ENCODE data around the gene AKAP17A.

GRCh38 chrX:1595711-1596060, 4.3 kb downstream of the AKAP17A start:
- TF ChIP-seq TAF1 (IDR thresholded peaks at IDR 0.05; ENCODE audit: low read depth, low read length), result no peak
- TF ChIP-seq POLR2A (IDR thresholded peaks at IDR 0.05; ENCODE audit: low read depth, low read length), result no peak
- TF ChIP-seq POLR2AphosphoS5 (IDR thresholded peaks at IDR 0.05; ENCODE audit: low read depth, low read length), result 0 out of 2 replicates have a peak, but pooled peaks have one; percentile 19
- TF ChIP-seq PAX5 (IDR thresholded peaks at IDR 0.05; ENCODE audit: insufficient read depth, low read length, severe bottlenecking), result no peak
- no peak for TF ChIP-seq SPI1 (IDR thresholded peaks at IDR 0.05; ENCODE audit: low read depth, low read length)
- no peak for TF ChIP-seq POU2F2 (IDR thresholded peaks at IDR 0.05; ENCODE audit: low read depth, low read length)

Data from GM12891 (cell line).